AG08395 (cell line): ENCODE data around the gene PTCD2.

Source experiments
- DNase-seq: peaks from one replicate; pipeline ENCODE4 v3.0.0; 2012; ENCODE audit warnings: mixed read lengths, low spot score

Gene PTCD2

GRCh38 chr5:72347801-72348308 is 27.7 kb downstream of the PTCD2 start:
- peak; percentile 72 for DNase-seq

GRCh38 chr5:72351376-72351775 is 31.2 kb downstream of the PTCD2 start:
- DNase-seq = no peak

- no peak for DNase-seq
Observed at GRCh38 chr5:72352616-72353015, 32.4 kb downstream of the PTCD2 start.

- peak; percentile 57 for DNase-seq
Observed at GRCh38 chr5:72353046-72353445, 32.9 kb downstream of the PTCD2 start.

GRCh38 chr5:72355706-72356299 is 35.6 kb downstream of the PTCD2 start:
- DNase-seq = peak; percentile 71

GRCh38 chr5:72356361-72356760 is 36.2 kb downstream of the PTCD2 start:
- DNase-seq = no peak

- no peak for DNase-seq
Observed at GRCh38 chr5:72358925-72359324, 38.8 kb downstream of the PTCD2 start.

GRCh38 chr5:72359886-72360285 is 39.7 kb downstream of the PTCD2 start:
- DNase-seq = no peak

- DNase-seq = peak; percentile 63
Observed at GRCh38 chr5:72363166-72363802, 43.1 kb downstream of the PTCD2 start.

GRCh38 chr5:72364171-72364570 is 44.0 kb downstream of the PTCD2 start:
- no peak for DNase-seq

- no peak for DNase-seq
Observed at GRCh38 chr5:72364951-72365350, 44.8 kb downstream of the PTCD2 start.

GRCh38 chr5:72366324-72366976 is 46.3 kb downstream of the PTCD2 start:
- peak; percentile 66 for DNase-seq

GRCh38 chr5:72368271-72368670 is 48.1 kb downstream of the PTCD2 start:
- no peak for DNase-seq

- DNase-seq = no peak
Observed at GRCh38 chr5:72369301-72369700, 49.1 kb downstream of the PTCD2 start.

- DNase-seq = no peak
Observed at GRCh38 chr5:72369711-72370110, 49.5 kb downstream of the PTCD2 start.

- DNase-seq = no peak
Observed at GRCh38 chr5:72372331-72372730, 52.2 kb downstream of the PTCD2 start.

GRCh38 chr5:72372923-72373322 is 52.8 kb downstream of the PTCD2 start:
- no peak for DNase-seq

GRCh38 chr5:72374844-72375243 is 54.7 kb downstream of the PTCD2 start:
- DNase-seq = no peak

- no peak for DNase-seq
Observed at GRCh38 chr5:72376381-72376780, 56.2 kb downstream of the PTCD2 start.

- DNase-seq = no peak
Observed at GRCh38 chr5:72377910-72378638, 57.9 kb downstream of the PTCD2 start.

GRCh38 chr5:72378639-72379289 is 58.6 kb downstream of the PTCD2 start:
- DNase-seq = peak; percentile 70

- peak; percentile 9 for DNase-seq
Observed at GRCh38 chr5:72379936-72380335, 59.8 kb downstream of the PTCD2 start.
